ENCODE results near the gene CCT3. TPM values are rescaled to one million over a fixed set of nuclear protein-coding genes. Genes with fewer than 3 reads are reported as not detected.
"Not testable (repeated sequence)": the region's sequence is repeated elsewhere in the genome, so short reads cannot be mapped to it uniquely, and the experiment has no call there.

CCT3 gene
- total RNA-seq, 1 donor from 2014 or later = 355 TPM

DNA sequence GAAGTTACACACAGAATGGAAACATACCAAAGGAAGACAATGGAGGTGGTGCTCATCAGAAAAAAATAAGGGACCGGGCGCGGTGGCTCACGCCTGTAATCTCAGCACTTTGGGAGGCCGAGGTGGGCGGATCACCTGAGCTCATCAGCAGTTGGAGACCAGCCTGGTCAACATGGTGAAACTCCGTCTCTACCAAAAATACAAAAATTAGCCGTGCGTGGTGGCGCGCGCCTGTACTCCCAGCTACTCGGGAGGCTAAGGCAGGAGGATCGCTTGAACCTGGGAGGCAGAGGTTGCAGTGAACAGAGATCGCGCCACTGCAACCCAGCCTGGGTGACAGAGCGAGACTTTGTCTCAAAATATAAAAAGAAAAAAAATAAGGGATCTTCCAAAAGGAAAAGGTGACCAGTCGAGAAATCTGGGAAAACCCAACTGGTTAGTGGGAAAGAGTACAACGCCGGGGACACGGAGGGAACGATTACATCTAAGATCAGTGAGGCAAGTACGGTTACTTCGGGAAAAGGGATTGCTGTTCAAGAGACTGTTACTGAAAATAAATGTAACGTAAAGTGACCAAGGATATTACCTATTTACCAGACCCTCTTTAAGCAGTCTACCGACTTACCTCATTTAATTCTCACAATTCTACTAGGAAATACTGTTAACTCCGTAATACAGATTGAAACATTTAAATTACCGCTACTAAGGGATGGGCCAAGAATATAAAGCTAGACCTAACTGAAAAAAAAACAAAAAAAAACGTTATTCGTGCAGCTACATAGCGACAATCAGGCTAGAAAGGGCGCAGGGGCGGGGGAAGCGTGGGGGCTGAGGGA, 822 bp downstream of the CCT3 start:
- no peak for FAIRE-seq

DNA sequence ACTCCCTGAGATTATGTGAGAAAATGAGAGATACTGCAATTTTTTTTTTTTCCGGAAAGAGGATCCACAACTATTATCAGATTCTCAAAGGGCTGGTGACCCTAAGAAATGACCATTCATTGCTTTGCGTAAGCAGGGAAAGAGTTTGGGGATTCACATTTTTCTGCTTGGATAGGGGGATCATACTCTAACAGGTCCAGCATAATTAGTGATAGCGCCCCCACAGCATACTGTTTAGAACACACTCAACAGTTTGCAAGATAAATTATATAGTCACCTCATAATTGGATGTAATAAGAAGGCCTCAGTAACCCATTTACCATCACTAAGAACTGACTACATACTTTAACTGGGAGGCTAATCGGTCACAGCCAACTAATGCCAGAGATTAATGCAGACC, 1.9 kb downstream of the CCT3 start:
- FAIRE-seq (no peak), DNase-seq (ENCODE audit: low spot score in 2 of 2) (no peak)

More for the DNA sequence above, 822 bp downstream of the CCT3 start:
- DNase-seq (ENCODE audit: low spot score in 2 of 2) = no peak

DNA sequence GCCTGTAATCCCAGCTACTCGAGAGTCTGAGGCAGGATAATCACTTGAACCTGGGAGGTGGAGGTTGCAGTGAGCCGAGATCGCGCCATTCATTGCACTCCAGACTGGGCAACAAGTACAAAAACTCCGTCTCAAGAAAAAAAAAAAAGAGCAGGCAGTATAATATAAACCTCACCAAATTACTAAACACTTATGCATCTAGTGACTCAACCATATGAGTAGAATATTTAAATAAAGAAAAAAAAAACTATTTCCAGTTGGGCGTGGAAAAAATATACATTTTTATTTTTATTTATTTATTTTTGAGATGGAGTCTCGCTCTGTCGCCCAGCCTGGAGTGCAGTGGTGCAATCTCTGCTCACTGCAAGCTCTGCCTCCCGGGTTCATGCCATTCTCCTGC, 14.9 kb downstream of the CCT3 start:
- not testable (repeated sequence) for DNase-seq (ENCODE audit: low spot score in 2 of 2); FAIRE-seq

DNA sequence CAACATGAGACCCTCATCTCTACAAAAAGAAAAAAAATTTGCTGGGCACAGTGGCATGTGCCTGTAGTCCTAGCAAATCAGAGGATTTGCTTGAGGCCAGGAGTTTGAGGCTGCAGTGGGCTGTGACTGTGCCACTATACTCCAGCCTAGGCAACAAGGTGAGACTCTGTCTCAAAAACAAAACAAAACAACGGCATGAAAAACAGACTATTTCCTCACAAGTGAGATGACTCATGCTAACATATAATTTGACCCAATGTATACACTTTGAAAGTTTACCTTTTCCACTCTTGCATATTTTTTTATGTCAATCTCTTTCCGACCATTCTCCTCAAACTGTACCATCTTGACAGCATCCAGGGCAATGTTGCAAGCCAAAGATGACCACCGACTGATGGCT, 17.5 kb downstream of the CCT3 start:
- no peak for FAIRE-seq

DNA sequence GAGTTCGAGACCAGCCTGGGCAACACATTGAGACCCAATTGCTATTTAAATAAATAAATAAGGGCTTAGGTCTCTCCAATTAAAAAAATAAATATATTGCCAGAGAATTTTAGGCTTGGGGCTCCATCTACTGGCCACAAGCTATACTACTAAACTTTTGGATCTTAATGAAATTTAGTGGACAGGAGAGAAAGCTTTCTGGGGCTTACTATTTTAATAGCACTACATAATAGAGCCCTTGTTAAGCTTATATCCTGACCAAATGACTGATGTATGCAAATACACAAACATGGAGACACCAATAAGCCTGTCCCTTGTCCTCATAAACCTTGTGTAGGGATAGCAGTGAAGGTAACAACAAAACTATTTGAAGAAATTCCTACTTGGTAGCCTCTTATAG, 18.4 kb downstream of the CCT3 start:
- peak in 1 of 2 donors; percentile 29 for DNase-seq (ENCODE audit: low spot score in 2 of 2)
- no peak for FAIRE-seq

More for the DNA sequence above, 17.5 kb downstream of the CCT3 start:
- DNase-seq (ENCODE audit: low spot score in 2 of 2) = no peak

DNA sequence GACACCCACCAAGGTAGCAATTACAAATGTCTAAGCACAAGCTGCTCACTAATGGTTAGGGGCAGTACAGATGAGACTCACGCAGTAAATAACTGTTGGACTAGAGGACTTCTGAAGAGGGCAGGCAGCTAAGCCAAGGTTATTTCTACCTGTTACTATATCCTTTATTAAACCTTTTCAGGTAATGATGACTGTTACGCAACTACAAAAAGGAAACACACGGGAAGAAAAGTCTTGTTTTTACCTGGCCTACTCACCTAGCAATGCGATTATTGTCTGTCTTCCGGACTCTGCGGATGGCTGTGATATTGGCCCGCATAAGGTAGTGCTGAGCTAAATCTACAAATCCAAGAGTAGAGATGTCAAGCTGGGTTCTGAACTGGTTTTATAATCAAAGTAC, 21.2 kb downstream of the CCT3 start:
- FAIRE-seq = no peak
- no peak for DNase-seq (ENCODE audit: low spot score in 2 of 2)

DNA sequence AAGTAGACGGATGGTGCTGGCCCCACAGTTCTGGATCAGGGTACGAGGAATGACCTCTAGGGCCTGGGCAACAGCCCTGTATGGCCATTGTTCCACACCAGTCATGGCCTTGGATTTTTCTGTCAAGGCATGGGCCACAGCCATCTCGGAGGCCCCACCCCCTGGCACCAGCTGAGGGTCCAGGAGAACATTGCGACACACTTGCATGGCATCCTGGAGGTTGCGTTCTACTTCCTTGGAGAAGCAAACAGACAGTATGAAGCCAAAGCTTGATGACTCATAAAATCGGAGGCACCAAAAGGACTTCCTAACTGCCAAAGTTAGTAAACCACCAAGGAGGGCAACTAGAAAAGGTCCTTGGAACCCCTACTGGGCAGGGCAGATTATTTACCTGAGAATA, 27.1 kb downstream of the CCT3 start:
- no peak for DNase-seq (ENCODE audit: low spot score in 2 of 2)
- FAIRE-seq = no peak

DNA sequence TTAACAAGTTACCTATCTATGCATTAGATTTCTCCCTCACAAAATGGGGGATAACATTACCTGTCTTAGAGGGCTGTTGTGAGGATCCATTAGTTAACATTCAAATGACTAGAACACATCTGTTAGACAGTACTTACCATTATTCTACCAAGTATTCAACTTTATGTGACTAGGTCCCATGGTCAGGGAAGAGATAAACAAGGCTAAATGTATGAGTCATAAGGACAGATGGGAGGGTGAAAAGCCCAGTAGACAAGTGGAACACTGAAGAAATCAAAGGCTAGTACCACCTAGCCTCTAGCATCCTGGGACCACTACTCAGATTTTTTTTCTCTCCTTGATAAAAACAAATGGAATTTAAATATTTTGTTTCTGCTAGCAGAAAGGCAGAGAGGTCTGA, 30.0 kb downstream of the CCT3 start:
- no peak for DNase-seq (ENCODE audit: low spot score in 2 of 2)
- FAIRE-seq = no peak

DNA sequence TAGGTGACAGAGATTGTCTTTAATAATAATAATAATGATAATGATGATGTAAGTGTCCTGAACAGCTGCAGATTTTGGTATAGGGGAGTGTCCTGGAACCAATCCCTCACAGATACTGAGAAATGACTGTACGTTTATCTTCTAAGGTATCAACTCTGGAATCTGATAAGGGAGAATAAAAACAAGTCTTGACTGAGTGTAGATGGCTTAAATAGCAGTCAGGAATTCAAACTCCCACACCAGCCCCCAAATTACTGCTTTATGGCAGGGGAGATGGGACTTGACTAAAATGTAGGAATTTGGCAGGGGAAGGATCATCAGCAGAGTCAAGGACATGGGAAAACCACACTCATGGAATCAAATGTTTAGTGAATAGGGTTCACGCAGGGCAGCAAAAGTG, 32.9 kb downstream of the CCT3 start:
- FAIRE-seq (no peak), DNase-seq (ENCODE audit: low spot score in 2 of 2) (no peak)

DNA sequence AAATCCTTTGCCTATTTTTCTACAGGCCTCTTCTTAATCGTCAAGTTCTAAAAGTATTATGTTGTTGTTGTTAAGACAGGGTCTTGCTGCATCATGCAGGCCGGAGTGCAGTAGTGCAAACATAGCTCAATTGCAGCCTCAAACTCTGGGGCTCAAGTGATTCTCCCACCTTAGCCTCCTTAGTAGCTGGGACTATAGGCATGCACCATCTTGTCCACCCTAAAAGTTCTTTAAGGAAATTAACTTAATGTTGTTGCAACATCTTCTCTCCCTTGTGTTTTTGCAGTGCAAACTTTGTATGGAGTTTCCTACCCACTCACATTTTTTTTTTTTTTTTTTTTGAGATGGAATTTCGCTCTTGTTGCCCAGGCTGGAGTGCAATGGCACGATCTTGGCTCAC, 34.9 kb downstream of the CCT3 start:
- FAIRE-seq = no peak
- no peak for DNase-seq (ENCODE audit: low spot score in 2 of 2)

DNA sequence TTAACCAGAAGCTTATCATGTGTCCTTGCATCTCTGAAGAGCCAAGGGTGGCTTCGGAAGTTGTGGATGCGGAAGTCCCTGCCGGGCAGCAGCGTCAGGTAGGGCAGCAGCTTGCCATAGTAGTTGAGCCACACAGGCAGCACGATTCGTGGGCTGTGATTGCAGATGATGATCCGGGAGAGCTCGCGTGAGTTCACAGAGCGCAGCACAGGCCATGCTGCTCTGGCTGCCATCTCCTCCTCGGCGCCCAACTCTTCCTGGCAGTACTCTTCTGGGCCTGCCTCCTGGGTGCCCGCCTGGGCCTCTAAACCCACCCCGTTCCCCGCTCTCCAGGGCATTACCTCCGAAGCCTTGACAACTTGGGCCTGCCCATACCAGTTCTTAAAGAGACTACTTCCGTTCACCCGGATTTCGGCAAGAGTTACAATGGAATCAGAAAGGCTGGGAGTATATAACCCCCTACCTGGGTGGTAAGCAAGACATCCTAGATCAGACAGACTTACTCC, 39.2 kb downstream of the CCT3 start, which contains the start of gene VHLL:
Gene VHLL, minus strand, starts transcription at position 456 of the 506 bp plus-strand sequence. Its CDS starts 118 bp downstream, at position 338.
- DNase-seq (ENCODE audit: low spot score in 2 of 2) (no peak), FAIRE-seq (no peak)

DNA sequence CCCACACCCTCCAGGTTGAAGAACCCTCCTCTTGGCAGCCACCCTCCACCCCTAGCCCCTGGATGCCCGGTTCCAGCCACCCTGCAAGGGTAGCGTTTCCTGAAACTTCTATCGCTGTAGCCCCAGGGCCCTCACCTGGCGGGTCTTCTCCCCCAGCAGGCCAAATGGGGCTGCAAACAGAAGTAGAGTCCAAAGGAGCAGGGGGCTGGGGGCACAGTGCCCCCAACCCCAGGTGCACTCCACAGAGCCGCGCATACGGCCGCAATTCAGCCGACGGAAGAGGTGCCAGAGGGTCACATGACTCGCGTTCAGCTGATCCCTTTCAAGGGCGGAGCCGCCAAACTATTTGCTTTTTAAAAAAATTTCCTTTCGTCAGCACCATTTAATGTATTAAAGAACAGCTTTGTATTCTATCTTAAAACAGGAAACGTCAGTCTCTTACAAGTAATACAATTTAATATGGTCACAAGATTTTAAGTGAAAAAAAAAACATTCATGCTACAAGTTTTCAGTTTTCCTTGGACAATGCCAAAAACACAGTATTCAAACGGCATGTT, 42.6 kb downstream of the CCT3 start, which contains the start of gene GLMP:
Gene GLMP, minus strand, starts transcription at position 289 of the 557 bp plus-strand sequence. Its CDS starts 34 bp downstream, at position 255.
- FAIRE-seq (no peak), DNase-seq (ENCODE audit: low spot score in 2 of 2) (peak; percentile 61 to 72)

DNA sequence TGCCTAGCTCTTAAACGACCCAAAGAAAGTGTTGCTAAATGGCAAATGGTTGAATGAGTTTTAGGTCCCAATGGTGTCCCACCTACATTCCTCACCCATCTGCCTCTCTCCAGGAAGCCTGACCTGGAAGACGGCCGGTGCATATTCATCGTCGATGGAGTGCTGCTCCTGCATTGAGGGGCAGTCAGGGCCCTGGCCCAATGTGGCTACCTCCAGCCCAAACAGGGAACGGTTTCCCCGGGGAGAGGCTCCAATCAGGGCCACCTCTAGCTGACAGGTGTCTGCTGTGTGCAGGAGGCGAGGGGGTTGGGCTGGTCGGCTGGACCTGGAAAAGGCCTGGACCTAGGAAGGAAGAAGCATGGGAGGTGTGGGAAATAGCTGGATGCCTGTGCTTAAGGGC, 44.2 kb downstream of the CCT3 start:
- FAIRE-seq = no peak
- DNase-seq (ENCODE audit: low spot score in 2 of 2) = no peak

DNA sequence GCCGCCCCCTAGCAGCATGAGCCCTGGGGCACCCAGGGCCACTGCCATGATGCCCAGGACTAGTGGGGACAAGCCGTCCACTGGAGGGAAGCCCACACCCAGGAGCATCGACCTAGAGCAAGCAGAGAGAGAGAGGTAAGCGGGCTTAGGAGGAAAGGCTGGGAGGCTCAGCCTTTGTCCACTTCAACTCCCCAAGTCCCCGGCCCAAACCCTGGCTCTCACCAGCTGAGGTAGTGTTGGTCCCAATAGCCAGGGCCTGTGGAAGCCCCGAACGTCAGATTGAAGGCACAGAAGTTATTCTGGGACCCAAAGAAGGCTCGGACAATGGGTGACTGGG, 45.0 kb downstream of the CCT3 start:
- DNase-seq (ENCODE audit: low spot score in 2 of 2) (no peak), FAIRE-seq (no peak)

DNA sequence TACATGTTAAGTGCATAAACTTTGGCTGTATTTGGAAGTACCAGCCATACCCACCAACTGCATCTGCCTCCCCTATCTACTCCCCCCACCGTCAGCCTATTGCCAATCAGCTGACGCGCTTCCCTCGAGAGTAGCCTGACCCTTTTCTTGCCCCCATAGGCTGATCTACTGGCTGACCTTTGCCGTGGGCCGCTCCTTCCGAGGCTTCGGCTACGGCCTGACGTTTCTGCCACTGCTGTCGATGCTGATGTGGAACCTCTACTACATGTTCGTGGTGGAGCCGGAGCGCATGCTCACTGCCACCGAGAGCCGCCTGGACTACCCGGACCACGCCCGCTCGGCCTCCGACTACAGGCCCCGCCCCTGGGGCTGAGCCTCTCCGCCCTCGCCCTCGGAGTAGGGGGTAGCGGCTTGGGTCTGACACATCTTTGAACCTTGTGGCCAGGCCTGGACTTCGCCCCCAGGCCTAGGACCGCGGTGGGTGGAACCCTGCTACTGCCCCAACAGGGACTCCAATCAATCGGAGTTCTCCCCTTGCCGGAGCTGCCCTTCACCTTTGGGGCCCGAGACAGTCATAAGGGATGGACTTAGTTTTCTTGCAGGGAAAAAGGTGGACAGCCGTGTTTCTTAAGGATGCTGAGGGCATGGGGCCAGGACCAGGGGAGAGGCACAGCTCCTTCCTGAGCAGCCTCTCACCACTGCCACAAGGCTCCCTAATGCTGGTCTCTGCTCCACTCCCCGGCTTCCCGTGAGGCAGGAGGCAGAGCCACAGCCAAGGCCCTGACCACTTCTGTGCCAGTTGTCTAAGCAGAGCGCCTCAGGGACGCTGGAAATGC, 46.6 kb downstream of the CCT3 start:
- FAIRE-seq (no peak), DNase-seq (ENCODE audit: low spot score in 2 of 2) (peak; percentile 59 to 80)

DNA sequence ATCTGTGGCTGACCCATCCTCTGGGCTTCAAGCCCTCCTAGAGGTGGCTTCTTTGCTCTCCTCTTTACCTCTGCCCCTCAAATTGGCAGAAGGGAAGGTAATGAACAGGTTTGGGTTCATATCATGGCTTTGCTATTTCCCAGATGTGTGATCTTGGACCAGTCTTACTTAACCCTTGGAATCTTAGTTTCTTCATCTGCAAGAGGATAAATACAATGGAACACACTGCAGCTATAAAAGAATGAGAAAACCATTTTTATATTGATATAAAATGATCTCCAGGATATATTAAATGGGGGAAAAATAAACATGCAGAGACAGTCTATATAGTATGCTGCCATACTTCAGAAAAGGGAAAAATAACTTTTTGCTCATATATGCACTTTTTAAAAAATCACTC, 48.2 kb downstream of the CCT3 start:
- FAIRE-seq (no peak), DNase-seq (ENCODE audit: low spot score in 2 of 2) (no peak)

DNA sequence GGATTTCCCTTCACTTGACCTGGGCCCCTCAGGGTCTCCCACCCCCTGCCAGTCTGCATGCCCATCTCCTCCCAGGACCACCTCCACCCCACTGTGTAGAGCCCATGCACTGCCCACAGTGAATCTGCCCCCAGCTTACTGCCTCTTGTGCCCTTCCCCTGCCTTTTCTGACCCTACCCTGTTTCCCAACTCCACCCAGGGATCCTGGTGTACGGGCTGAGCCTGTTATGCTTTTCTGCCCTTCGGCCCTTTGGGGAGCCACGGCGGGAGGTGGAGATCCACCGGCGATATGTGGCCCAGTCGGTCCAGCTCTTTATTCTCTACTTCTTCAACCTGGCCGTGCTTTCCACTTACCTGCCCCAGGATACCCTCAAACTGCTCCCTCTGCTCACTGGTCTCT, 52.0 kb downstream of the CCT3 start:
- no peak for DNase-seq (ENCODE audit: low spot score in 2 of 2)
- no peak for FAIRE-seq

DNA sequence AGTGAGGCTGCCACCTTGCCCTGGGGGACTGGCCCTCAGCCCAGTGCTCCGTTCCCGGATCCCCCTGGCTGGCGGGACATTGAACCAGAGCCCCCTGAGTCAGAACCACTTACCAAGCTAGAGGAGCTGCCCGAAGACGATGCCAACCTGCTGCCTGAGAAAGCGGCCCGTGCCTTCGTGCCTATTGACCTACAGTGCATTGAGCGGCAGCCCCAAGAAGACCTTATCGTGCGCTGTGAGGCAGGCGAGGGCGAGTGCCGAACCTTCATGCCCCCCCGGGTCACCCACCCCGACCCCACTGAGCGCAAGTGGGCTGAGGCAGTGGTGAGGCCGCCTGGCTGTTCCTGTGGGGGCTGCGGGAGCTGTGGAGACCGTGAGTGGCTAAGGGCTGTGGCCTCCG, 52.7 kb downstream of the CCT3 start:
- FAIRE-seq (no peak), DNase-seq (ENCODE audit: low spot score in 2 of 2) (no peak)

DNA sequence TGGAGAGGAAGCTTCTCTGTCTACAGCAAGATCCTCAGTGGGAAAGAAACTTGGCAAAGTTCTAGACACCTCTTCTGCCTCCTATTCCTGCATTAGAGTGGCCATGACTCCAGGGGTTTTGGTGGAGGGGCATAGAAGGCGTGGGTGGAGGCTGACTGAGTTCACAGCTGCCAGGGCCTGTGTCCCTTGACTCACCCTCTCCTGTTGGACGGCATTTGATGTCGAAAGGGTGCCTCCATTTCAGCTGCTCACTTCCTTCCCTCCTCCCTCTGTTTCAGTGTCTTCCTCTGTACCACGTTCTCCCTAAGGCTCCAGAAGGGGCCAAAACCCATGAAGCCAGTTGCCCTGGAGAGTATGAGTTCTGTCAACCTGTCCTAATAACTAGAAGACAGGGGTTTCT, 53.3 kb downstream of the CCT3 start:
- no peak for FAIRE-seq
- no peak for DNase-seq (ENCODE audit: low spot score in 2 of 2)

DNA sequence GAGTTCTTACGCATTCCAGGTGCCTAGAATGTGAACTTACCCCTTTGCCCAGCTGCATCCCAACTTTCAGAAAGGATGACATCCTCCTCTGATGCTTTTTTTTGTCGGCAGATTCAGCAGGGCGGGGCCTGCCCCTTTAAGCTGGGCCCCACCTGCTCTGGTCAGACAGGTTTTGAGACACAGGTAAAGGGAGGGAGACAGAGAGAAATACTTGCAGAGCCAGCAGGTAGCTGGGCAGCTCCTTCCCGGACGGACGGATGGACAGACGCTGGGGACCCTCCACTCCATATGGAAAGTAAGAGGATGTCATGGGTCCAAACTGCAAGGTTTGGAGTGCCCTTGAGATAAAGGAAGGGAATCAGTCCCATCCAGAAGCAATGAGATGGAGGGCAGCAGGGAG, 54.0 kb downstream of the CCT3 start, which contains the start of gene TMEM79:
Gene TMEM79, plus strand, starts transcription at position 214 of the 400 bp plus-strand sequence. CDS start 902 bp downstream, outside the sequence.
- FAIRE-seq = no peak
- no peak for DNase-seq (ENCODE audit: low spot score in 2 of 2)

DNA sequence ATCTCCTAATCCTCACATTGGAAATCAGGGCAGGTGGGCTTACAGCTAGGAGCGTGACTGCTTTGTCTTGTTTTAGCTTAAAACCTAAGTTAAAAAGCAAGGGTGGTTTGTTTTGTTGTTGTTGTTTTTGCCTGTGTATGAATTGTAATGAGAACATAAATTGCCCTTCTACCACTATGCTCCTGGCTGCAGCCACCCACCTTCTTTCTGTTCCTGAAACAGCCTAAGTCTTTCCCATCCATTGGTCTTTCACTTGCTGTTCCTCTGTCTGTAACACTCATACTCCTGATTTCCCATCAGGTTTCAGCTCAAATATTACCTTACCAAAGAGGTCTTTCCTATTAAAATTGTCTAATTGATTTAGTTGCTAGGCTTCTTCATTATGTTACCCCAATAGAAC, 54.6 kb downstream of the CCT3 start:
- FAIRE-seq = no peak

More for the DNA sequence above, 54.6 kb downstream of the CCT3 start:
- DNase-seq (ENCODE audit: low spot score in 2 of 2) = no peak

Measured in frontal cortex (tissue), 4 donors.